Suprapubic skin (tissue), 4 donors: ENCODE measurements around the gene LYL1.

Source experiments
- CTCF ChIP-seq, 2 donors: fragments of 200-600 bp in 1 of 2; fragments of 450-650 bp in 1 of 2; sonication (generic) in 1 of 2; IDR thresholded peaks; one replicate each; pipeline ENCODE4 v1.5.1; 2016 to 2019; ENCODE audit warnings: antibody characterized with exemption in 2 of 2, mild to moderate bottlenecking in 1 of 2, moderate library complexity in 1 of 2
- EP300 ChIP-seq: sonication (generic); formaldehyde crosslinking; IDR thresholded peaks from one replicate; pipeline ENCODE4 v1.6.1; 2017; ENCODE audit warnings: antibody characterized with exemption
- POLR2AphosphoS5 ChIP-seq, 3 donors: sonication (generic); formaldehyde crosslinking; IDR thresholded peaks; one replicate each; pipeline ENCODE4 v1.6.1; 2017; ENCODE audit warnings: antibody characterized with exemption in 3 of 3

DNA sequence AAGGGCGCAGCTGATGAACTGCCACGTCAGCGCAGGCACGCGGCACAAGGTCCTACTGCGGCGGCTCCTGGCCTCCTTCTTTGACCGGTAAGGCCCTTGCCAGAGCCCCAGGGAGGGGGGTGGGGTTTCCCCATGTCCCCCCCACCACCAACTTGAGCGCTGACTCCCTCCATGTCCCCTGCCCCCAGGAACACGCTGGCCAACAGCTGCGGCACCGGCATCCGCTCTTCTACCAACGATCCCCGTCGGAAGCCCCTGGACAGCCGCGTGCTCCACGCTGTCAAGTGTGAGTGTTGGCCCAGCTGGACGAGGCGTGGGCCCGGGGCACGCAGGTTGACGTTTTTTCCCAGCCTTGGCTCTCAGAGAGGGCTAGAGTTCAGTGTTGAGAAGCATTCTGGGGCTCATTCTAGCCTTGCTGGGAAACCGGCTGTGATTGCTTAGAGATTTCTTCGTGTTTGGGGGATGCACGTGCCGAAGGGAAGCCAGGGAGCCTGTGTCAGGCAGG is 34.7 kb upstream of the LYL1 start:
- TF ChIP-seq CTCF (IDR thresholded peaks at IDR 0.05): no peak
- no peak for TF ChIP-seq POLR2AphosphoS5 (IDR thresholded peaks at IDR 0.05)
- TF ChIP-seq EP300: no peak
